HG03045 (cell line): ENCODE measurements around the gene TRABD.
A peak's percentile ranks its signal among the peaks of the same experiment; 100 is the strongest.

Source experiments
- ATAC-seq: cut with Tn5 transposase; IDR thresholded peaks from one replicate; pipeline ENCODE4 v1.9.1; 2021; ENCODE audit warnings: mild to moderate bottlenecking, moderate library complexity; ENCODE audit not compliant: unreplicated experiment

The TRABD gene

DNA sequence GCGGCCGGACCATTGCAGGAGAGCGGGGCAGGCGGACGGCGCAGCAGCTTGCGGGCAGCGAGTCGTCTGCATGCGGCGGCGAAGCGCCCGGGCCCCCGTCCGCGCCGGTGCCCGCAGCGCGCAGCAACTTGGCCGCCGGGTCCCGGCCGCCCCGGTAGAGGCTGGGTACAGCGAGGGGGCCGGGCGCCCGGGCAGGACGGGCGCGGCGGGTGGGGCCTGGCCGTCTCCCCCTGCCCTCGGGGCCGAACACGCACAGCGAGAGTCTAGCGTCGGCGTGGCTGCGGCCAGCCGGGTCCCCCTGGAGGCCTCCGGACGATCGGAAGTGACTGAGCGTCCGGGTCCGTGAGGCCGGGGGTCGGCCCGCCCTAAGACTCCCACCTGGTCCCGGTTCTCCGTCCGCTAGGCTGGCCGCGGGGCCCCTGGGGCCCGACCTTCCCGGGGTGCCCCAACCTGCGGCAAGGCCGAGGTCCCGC, 775 bp upstream of the TRABD start:
- no peak for ATAC-seq

DNA sequence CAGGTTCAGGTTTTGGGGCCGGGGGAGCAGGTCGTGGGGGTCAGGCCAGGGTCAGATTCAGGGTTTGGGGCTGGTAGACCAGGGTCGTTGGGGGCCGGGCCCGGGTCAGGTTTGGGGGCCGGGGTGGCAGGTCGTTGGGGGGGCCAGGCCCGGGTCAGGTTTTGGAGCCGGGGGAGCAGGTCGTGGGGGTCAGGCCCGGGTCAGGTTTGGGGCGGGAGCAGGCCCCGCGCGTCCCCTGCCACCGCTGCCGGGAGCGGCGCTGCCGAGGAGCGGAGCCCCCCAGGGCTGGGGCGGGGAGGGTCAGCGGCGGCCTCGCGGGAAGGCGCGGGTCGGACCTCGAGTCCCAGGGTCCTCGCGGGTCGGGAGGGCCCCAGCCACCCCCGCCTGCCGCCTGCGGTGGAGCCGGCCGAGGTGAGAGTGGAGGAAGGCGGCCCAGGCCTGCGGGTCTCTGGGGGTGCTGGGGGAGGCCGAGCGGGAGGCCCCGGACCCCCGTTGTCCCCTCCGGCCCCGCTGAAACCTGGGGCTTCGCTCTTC, 535 bp downstream of the TRABD start:
- no peak for ATAC-seq

DNA sequence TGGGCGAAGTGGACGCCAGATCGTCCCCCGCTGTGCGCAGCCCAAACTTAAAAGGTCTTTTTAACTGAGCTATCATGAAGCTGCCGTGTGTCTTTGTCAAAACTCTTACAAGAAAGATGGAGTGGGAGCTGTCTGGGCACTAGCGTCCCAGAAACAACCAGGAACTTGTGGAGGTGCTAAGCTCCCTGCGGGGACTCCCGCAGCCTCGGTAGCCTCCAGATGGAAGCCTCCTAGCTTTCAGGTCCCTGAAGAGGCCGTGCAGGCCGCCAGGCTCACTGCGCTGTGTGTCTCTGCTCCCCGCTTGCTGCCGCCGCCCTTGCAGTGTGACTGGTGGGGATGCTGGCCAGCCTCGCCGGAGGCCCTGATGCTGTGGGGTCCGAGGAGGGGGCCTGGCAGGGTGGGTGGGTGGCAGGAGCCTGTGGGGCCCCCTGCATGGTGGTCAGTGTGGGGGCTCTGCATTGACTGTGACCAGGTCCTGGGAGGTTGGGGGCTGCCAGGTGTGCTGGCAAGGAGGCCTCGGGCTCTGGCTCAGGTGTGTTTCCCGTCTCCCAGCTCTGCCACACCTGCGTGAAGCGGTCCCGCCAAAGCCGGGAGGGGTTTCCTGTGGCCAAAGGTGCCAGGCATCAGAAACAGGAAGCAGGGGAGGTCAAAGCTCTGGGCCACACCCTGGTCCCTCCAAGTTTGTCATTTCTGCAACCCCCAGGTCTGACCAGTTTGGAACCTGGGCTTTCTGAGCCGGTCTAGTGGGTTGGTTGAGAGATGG, 1.2 kb downstream of the TRABD start:
- ATAC-seq, result no peak

DNA sequence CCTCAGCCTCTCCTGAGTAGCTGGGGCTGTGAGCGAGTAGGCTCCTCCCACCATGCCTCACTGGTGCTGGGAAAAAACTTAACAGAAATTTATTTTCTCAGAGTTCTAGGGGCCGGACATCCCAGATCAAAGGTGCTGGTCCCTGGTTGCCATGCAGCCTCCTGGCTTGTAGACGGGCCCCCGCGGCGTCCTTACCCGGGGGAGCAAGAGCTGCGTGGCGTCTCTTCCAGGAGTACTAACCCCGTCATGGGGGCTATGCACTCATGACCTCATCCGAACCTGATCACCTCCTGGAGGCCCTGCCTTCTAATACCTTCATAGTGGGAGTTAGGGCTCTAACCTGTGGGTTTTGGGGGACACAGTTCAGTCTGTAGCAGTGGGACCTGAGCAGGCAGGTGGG, 2.6 kb downstream of the TRABD start:
- no peak for ATAC-seq

DNA sequence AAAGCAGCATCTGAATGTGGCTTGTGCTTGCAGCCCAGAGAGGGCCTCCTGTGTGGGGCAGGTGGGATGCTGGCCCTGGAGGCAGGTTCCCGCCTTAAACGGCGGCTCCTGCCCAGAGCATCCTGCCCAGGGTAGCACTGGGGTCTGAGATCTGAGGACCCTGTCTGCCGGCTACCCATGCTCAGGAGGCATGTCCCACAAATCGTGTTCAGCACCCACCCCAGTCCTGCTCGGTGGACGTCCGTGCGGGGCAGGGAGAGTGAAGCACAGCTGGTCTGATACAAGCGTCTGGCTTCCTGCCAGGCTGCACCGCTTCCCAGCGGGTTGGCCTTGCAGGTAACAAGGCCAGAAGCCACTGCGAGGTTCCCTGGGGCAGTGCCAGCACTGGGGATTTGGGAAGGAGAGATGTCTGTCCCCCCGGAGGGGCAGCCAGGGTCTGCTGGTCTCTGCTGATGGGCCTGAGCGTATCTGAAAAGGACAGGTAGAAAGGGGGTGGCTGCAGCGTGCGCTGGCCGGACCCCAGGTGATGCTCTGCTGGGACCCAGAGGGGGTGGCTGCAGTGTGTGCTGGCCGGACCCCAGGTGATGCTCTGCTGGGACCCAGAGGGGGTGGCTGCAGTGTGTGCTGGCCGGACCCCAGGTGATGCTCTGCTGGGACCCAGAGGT, 3.6 kb downstream of the TRABD start:
- ATAC-seq, result no peak

DNA sequence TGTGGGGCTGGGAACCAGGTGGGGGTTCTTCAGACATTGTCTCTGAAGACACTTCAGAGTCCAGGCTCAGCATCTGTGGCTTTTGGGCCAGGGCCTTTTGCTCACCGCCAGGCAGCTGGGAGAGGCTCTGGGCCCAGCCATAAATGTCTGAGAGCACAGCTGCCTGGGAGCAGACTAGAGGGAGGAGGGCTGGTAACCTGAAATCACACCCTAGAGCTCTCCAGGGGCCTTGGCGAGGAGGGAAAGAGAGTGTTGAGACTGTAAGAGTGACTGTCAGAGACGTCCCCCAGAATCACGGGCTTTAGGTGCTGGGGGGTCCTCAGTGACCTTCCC, 4.1 kb downstream of the TRABD start:
- no peak for ATAC-seq

DNA sequence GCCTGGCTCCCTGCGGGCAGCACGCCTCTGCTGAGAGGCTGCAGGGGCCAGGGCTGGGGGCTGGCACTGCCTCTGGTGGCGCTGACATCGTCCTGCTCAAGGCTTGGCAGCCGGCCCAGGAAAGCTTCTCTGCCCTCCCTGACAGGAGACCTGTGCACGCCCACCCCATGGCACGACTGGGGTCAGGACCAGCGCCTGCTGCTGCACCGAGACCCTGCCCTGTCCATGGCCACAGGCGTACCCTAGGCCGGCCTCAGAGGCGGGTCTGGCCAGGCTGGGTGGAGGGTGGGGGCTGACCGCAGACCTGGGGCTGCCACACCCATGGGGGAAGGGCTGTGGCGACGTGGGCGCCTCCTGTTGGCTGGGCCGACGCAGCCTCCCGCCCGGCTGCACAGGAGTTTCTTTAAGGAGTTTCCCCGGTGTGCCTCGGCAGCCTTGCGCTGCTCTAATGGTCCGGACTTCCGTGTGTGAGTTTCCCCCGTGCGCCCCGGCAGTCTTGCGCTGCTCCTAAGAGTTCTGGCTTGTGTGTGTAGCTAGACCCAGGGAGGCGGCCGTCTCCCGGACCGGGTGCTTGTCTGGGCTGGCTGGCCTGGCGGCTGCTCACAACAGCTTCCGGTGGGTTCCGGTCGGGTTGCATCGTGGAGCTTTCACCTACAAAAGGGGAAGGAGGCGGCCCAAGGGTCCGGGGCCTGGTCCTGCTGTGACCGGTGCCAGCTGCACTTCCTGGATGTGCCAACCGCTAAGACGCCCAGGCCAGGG, 4.6 kb downstream of the TRABD start:
- peak; percentile 44 for ATAC-seq

DNA sequence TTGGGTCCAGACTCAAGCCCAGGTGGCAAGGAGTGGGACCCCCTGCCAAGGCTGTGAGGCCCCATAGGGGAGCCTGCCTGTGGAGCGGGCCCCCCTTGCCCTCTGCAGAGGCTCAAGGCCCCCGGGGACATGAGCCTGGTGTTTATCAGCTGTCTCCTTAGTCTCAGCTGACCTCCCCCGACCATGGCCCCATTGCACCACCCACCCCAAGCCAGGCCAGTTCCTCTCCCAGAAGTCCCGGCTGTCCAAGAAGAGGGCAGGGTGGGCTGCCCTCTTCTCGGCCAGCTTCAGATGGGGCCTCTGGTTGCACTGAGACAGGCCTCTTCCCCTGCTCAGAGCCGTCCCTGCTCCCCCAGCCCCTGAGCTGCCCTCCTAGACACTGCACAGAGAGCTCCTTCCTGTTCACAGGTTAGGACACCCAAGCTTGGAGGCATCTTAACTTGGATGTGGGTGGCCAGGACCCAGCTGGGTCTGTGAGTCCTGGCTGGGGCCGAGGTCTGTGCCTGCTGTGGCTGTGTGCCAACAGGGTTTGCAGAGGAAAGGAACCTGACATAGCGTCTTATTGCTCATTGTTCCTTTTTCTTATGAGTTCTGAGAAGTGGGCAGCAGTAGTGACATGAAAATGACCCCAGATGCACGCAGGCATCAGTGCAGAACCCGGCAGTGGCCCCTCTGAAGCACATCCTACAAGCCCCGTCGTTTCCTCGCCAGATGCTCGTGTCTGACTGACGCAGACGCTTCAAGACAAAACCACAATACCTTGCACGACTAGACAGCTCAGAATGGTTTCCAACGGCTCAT, 5.4 kb downstream of the TRABD start:
- ATAC-seq, result no peak

DNA sequence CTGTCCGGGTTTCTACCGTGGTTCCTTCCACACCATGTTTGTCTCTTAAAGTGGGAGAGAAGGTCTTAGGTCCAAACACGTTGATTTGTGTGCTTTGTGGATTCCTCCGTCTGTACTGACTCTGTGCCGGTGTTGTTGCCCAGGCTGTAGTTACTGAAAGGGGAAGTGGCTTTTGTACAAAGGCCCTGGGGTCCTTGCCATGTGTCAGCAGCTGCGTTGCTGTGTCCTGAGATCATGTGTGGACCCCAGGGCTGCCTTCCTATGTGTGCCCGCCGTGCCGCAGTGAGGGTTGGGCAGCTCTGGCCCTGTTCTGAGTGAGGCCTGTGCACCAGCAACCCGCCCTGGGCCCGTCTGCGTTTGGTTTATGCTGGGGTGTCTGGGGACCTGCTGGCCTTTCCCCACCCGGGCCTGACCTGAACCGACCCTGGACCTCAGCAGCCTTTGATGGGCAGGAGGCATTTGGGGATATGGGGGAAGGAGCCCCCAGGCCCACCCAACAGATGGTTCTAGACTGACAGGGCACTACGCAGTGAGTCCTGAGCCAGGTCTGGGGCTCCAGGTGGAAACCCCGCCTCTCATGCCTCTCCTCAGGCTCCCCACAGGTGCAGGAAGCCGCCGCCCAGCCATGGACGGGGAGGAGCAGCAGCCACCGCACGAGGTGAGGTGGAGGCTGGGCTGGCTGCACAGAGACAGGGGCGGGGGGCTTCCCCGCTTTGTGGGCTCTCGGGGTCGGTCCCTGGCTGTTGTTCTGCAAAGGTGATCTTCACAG, 6.9 kb downstream of the TRABD start:
- no peak for ATAC-seq

DNA sequence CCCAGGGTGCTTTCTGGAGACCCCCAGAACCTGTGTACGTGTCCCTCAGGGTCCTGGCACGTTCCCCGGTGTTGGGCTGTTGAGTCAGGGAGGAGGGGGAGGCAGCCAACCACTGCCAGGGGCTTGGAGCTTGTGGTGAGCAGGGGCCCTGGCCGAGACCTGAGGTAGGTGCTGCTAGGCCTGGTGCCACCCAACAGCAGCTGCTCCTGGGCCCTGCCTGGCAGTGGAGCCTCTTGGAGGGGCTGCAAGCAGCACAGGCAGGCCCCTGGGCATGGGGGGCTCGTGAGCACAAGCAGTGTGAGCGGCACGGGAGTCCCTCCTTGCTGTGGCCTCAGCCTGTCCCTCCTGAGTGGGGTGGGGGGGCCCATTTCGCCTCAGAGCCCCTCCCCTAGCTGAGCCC, 7.9 kb downstream of the TRABD start:
- no peak for ATAC-seq

DNA sequence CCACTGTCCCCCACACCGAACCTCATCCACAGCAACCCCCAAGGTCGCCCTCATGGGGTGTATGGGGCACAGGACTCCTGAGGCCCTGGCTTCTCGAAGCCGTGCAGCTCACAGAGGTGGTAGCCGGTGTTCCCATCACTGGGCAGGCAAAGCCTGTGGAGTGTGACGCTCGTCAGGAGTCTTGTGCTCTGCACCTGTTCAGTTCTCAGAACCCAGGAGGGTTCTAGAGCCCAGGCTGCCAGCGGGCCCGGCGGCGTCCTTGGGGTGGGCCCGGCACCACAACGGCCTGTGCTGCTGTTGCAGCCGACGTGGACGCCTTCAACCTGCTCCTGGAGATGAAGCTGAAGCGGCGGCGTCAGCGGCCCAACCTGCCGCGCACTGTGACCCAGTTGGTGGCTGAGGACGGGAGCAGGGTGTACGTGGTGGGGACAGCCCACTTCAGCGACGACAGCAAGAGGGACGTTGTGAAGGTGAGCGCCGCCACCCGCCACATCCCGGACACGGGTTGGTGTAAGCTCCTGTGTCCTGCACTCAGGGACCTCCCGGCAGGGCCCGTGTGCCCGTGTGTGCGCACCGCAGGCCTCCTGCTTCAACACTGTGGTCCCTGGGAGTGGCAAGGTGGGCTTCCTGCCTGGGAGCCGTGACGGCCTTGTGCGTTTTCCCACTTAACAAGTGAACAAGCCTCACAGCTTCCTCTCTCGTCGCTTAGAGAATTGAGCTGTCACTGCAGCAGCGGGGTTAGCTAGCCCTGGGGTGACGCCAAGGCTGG, 8.5 kb downstream of the TRABD start:
- no peak for ATAC-seq

DNA sequence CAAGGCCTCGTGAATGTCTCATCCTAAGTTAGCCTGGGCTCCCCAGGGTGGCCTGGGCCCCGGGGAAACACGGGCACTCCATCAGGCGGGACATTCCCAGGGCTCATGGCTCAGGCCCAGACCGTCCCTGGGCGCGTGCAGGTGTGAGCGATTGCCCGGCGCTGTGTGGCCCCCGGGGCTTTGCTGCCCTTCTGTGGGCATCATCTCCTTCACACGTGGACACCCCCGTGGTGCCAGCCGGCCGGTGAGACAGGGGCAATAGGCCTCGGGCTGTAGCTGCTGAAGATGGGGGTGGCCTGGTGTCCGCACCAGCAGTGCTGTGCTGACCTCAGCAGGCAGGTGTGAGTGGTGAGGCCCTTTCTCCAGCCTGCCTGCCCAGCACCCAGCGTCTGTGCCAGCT, 10.5 kb downstream of the TRABD start:
- ATAC-seq, result no peak

DNA sequence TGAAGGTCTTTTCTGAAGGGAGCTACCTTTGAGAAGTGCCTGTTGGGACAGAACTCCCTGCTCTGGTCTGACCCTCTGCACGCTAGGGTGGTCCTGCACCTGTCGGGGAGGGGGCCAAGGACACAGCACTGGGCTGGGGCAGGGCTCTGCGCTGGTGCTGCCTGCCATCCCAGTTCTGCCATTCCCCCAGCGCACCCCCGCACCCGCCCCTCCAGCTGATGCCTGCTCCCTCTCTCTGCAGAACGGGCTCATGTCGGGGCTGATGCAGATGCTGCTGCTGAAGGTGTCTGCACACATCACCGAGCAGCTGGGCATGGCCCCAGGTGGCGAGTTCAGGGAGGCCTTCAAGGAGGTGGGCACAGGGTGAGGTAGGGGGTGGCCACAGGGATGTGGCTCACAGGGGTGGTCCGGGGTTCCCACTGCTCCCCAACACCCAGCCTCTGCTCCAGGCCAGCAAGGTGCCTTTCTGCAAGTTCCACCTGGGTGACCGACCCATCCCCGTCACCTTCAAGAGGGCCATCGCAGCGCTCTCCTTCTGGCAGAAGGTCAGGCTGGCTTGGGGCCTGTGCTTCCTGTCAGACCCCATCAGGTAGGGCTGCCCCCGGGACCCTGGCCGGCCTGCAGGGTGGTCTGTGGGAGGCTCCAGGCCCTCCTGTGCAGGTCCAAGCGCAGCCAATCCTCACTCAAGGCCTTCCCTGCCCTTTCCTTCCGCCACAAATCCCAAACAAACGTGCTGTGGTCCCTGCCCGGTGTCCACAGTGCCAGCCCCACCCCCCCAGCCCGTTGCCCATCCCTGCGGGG, 11.5 kb downstream of the TRABD start:
- no peak for ATAC-seq

DNA sequence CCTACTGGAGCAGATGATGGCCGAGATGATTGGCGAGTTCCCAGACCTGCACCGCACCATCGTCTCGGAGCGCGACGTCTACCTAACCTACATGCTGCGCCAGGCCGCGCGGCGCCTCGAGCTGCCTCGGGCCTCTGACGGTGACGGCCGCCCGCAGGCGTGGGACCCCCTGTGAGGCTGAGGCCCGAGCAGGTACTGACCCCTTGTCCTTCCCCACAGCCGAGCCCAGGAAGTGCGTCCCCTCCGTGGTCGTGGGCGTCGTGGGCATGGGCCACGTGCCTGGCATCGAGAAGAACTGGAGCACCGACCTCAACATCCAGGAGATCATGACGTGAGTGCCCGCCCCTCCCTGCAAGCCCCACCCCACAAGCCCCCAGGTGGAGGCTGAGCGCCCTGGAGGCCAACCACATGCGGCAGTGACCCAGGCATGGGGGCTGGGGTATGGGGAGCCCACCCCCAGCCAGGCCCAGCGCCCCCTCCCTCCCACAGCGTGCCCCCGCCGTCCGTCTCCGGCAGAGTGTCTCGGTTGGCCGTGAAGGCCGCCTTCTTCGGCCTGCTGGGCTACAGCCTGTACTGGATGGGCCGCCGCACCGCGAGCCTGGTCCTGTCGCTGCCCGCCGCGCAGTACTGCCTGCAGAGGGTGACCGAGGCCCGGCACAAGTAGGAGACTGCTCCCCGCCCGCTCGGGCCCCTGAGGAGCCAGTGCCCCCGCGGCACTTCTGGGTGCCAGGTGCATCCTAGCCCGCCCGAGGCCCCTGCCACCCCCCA, 12.3 kb downstream of the TRABD start:
- no peak for ATAC-seq

DNA sequence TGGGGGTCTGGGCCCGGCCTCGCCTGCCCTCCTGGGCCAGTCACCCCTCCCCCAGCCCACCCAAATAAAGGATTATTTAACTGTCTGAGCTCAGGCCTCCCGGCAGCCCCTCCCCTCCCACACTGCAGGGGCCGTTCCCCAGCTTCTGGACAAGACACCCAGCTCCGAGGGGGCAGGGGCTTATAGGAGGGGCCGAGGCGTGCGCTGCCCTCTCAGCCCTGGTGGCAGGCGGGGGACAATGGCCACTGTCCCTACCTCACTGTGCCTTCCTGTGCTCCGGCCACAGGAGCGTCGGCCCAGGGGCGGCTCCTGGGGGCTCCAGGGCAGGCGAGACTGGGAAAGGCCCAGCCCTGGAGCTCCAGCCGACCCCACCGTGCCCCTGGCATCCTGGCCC, 12.9 kb downstream of the TRABD start:
- ATAC-seq, result no peak

DNA sequence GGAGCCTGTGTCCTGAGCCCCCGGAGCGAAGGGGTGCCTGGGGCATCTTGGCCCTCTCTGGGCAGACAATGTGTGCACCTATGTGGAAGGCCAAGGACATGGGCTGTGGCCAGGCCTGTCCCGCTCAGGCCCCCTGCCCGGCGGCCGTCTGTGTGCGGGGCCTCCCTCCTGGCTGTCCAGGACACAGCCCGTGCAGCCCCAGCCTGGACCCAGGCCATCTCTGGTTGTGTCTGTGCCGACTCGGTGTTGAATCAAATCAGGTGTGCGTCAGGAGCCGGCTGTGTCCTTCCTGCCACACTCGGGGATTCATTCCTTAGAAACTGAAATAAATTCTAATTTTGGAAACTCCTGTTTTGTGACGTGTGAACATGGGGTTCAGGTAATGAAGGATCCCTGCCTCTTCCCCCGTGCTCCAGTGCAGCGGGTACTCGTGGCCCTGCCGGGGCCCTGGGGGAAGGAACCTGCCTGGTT, 13.6 kb downstream of the TRABD start:
- no peak for ATAC-seq

DNA sequence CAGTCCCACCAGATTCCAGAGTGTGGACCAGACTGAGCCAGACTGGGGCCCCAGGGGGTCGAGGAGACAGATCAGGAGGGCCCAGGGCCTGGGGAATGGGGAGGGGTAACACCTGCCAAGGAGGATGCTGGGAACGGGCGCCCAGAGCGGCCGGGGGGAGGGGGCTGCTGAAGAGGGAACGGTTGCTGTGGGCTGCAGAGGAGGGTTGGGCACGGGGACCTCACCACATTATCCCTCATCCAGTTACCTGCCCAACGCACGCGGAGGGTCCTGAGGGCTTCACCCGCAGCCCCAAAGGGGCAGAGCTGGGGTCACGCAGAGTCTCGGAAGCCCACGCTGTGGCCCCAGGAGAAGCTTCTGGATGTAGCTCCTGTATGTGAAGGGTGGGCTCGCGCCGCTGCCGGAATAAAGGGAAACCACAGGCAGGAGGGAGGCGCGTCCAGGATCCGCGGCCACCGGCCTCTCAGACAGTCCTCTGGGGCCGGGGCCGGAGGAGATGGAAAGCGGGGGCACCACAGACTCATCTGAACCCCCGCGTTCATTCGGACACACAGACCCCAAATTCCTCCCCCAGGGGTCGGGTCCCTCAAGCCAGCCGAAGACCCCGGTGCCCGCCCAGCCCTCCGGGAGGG, 14.2 kb downstream of the TRABD start:
- ATAC-seq, result no peak
